Right forelimb (tissue), 1 donor: ENCODE data around the gene FAM89B.
"Not testable (repeated sequence)": the region's sequence is repeated elsewhere in the genome, so short reads cannot be mapped to it uniquely, and the experiment has no call there.

ENCODE experiments used
- DNase-seq: peaks from one replicate; pipeline ENCODE4 v3.0.0-alpha.2; 2018

Gene FAM89B

GRCh38 chr11:65558002-65558929 lies 14.1 kb upstream of the FAM89B start, which contains the start of gene LTBP3:
Gene LTBP3, minus strand, starts transcription at chr11:65558359. Its CDS starts 400 bp downstream, at chr11:65557959.
- peak; percentile 92 for DNase-seq

GRCh38 chr11:65558930-65559509 lies 13.3 kb upstream of the FAM89B start:
- DNase-seq = no peak

- no peak for DNase-seq
These were observed 12.8 kb upstream of the FAM89B start for GRCh38 chr11:65559535-65559934.

- DNase-seq = no peak
These were observed 12.3 kb upstream of the FAM89B start for GRCh38 chr11:65559951-65560537.

- peak; percentile 78 for DNase-seq
These were observed 11.6 kb upstream of the FAM89B start for GRCh38 chr11:65560555-65561418.

- DNase-seq = no peak
These were observed 10.3 kb upstream of the FAM89B start for GRCh38 chr11:65562020-65562419.

- DNase-seq = no peak
These were observed 9.6 kb upstream of the FAM89B start for GRCh38 chr11:65562788-65563187.

GRCh38 chr11:65563601-65564000 lies 8.7 kb upstream of the FAM89B start:
- no peak for DNase-seq

- DNase-seq = not testable (repeated sequence)
These were observed 7.3 kb upstream of the FAM89B start for GRCh38 chr11:65564879-65565559.

GRCh38 chr11:65565624-65566453 lies 6.5 kb upstream of the FAM89B start:
- DNase-seq = no peak

GRCh38 chr11:65569164-65569972 lies 3.0 kb upstream of the FAM89B start:
- no peak for DNase-seq

- DNase-seq = peak; percentile 97
These were observed 2.1 kb upstream of the FAM89B start, which contains the start of gene ZNRD2 for GRCh38 chr11:65569973-65570918. Gene ZNRD2, plus strand, starts transcription at chr11:65570477. Its CDS starts 15 bp downstream, at chr11:65570492.

GRCh38 chr11:65571420-65571819 lies 918 bp upstream of the FAM89B start:
- no peak for DNase-seq

GRCh38 chr11:65571940-65572339 lies 398 bp upstream of the FAM89B start:
- no peak for DNase-seq

GRCh38 chr11:65573391-65574079 lies 1.2 kb downstream of the FAM89B start:
- peak; percentile 57 for DNase-seq

GRCh38 chr11:65574109-65574810 lies 1.9 kb downstream of the FAM89B start:
- peak; percentile 96 for DNase-seq

GRCh38 chr11:65574811-65575567 lies 2.7 kb downstream of the FAM89B start:
- peak; percentile 57 for DNase-seq
